ENCODE data around the gene DNM1. TPM values are rescaled to one million over a fixed set of nuclear protein-coding genes. Genes with fewer than 3 reads are reported as not detected.

Gene DNM1
- total RNA-seq, 1 experiment from 2014 or later, result 2.0 TPM

GRCh38 chr9:128166169-128166568 lies 37.0 kb upstream of the DNM1 start:
- no peak overlapping the region for H3K4me3 Mint-ChIP-seq (ENCODE audit: unreplicated experiment)
- no peak for TF ChIP-seq CTCF (IDR thresholded peaks at IDR 0.05; ENCODE audit: unreplicated experiment)
- peaks cover 9% of the 10 kb centered on the region for H3K4me1 Mint-ChIP-seq (ENCODE audit: insufficient read depth, unreplicated experiment)
- H3K27ac Mint-ChIP-seq (ENCODE audit: low read depth, unreplicated experiment), result no peak overlapping the region
- DNase-seq (ENCODE audit: unreplicated experiment), result no peak
- H3K27me3 Mint-ChIP-seq (ENCODE audit: insufficient read depth, unreplicated experiment), result no peaks in the 10 kb centered on the region
- intact Hi-C loops (cut with micrococcal nuclease), result no loop called here
- ChIA-PET CTCF (no interaction called here), POLR2A (interaction anchor here (0.6 kb wide), 1 partner anchor 17 kb away, joined by 3 read pairs; no protein-coding TSS in a partner anchor)
- BruUV-seq (replicated peaks), result TSS peak; percentile 57
- H3K36me3 Mint-ChIP-seq (ENCODE audit: insufficient read depth, unreplicated experiment), result peaks cover 67% of the 10 kb centered on the region
- H3K9me3 Mint-ChIP-seq (ENCODE audit: unreplicated experiment), result no peaks in the 10 kb centered on the region

GRCh38 chr9:128167209-128167608 lies 36.0 kb upstream of the DNM1 start:
- BruUV-seq (replicated peaks), result no TSS peak
- ChIA-PET CTCF (no interaction called here), POLR2A (interaction anchor here (0.6 to 0.7 kb wide), 2 partner anchors 41 to 155 kb away, joined by 3 to 5 read pairs; partner anchors contain the start of gene TRUB2)
- Mint-ChIP-seq H3K9me3 (ENCODE audit: unreplicated experiment) (no peaks in the 10 kb centered on the region), H3K36me3 (ENCODE audit: insufficient read depth, unreplicated experiment) (peaks cover 67% of the 10 kb centered on the region), H3K27me3 (ENCODE audit: insufficient read depth, unreplicated experiment) (no peaks in the 10 kb centered on the region), H3K4me1 (ENCODE audit: insufficient read depth, unreplicated experiment) (peaks cover 2% of the 10 kb centered on the region), H3K4me3 (ENCODE audit: unreplicated experiment) (no peak overlapping the region), H3K27ac (ENCODE audit: low read depth, unreplicated experiment) (no peak overlapping the region)
- intact Hi-C loops (cut with micrococcal nuclease), result no loop called here
- no peak for TF ChIP-seq CTCF (IDR thresholded peaks at IDR 0.05; ENCODE audit: unreplicated experiment)
- DNase-seq (ENCODE audit: unreplicated experiment), result no peak

DNA sequence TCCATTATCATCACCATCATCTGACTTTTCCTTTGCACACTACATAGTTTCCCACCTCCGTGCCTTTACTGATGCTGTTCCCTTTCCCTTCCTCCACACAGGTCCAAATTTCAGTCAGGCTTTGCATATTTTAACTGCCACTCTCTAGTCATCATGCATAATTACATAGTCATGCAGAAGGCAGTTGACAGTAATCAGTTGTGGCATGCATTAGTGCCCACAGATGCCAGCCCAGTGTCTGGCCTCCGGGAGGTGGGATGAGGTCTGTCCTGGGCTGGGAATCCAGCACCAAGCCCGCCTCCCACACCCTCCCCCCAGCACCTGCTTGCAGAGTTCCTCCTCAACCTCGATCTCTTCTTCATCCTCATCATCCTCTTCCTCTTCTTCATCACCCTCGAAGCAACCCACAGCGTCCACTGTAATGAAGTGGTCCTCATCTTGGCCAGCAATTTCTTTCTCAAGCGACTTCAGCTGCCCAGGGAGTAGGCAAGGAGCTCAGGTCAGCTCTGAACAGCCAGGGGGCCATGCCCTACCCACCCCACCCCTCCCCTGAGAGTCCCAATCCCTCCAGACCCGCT lies 34.4 kb upstream of the DNM1 start:
- intact Hi-C loops (cut with micrococcal nuclease), result no loop called here
- DNase-seq (ENCODE audit: unreplicated experiment), result no peak
- Mint-ChIP-seq H3K27me3 (ENCODE audit: insufficient read depth, unreplicated experiment) (no peaks in the 10 kb centered on the region), H3K4me3 (ENCODE audit: unreplicated experiment) (no peak overlapping the region), H3K4me1 (ENCODE audit: insufficient read depth, unreplicated experiment) (no peaks in the 10 kb centered on the region), H3K9me3 (ENCODE audit: unreplicated experiment) (no peaks in the 10 kb centered on the region), H3K27ac (ENCODE audit: low read depth, unreplicated experiment) (no peak overlapping the region), H3K36me3 (ENCODE audit: insufficient read depth, unreplicated experiment) (peaks cover 58% of the 10 kb centered on the region)
- ChIA-PET CTCF (interaction anchor here (0.5 kb wide), 1 partner anchor 367 kb away, joined by 3 read pairs; no protein-coding TSS in a partner anchor), POLR2A (no interaction called here)
- BruUV-seq (replicated peaks), result no TSS peak
- no peak for TF ChIP-seq CTCF (IDR thresholded peaks at IDR 0.05; ENCODE audit: unreplicated experiment)

DNA sequence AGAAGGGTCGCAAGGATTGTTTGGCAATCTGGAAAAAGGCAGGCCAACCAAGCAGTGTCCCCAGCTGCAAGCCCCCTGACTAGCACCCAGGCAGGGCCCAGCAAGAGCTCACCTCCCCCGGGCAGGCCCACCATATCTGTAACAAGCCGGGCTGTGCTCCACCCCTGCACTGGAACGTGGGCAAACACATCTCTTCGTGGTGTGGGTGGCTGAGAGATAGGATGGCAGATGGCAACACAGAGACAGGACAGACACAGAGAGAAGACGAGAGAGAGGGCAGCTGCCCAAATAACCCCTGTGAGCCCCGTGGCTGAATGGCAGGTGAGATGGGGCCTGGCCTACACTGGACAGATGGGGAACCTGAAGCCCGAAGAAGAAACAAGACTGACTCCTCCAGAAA lies 33.7 kb upstream of the DNM1 start:
- no peak overlapping the region for H3K27ac Mint-ChIP-seq (ENCODE audit: low read depth, unreplicated experiment)
- CTCF ChIA-PET, result interaction anchor here (0.5 to 0.7 kb wide), 2 partner anchors 8 to 367 kb away, joined by 3 read pairs; no protein-coding TSS in a partner anchor
- H3K4me1 Mint-ChIP-seq (ENCODE audit: insufficient read depth, unreplicated experiment), result no peaks in the 10 kb centered on the region
- no peak overlapping the region for H3K4me3 Mint-ChIP-seq (ENCODE audit: unreplicated experiment)
- intact Hi-C loops (cut with micrococcal nuclease), result no loop called here
- H3K9me3 Mint-ChIP-seq (ENCODE audit: unreplicated experiment), result no peaks in the 10 kb centered on the region
- BruUV-seq (replicated peaks), result no TSS peak
- H3K36me3 Mint-ChIP-seq (ENCODE audit: insufficient read depth, unreplicated experiment), result peaks cover 57% of the 10 kb centered on the region
- no peak for DNase-seq (ENCODE audit: unreplicated experiment)
- no peaks in the 10 kb centered on the region for H3K27me3 Mint-ChIP-seq (ENCODE audit: insufficient read depth, unreplicated experiment)
- POLR2A ChIA-PET, result interaction anchor here (0.6 to 1.1 kb wide), 2 partner anchors 10 to 108 kb away, joined by 5 to 7 read pairs; partner anchors contain the start of gene BBLN
- TF ChIP-seq CTCF (IDR thresholded peaks at IDR 0.05; ENCODE audit: unreplicated experiment), result no peak
